PC-9 (cell line): ENCODE data around the gene KCNJ14. TPM values are rescaled to one million over a fixed set of nuclear protein-coding genes. Genes with fewer than 3 reads are reported as not detected.

ENCODE experiments used
- BruUV-seq: library from RNA; stranded (reverse); fragments of 400-500 nt; replicated peaks from 2 replicates; lab custom pipeline; 2021; lab: Mats Ljungman, UMichigan
- CTCF ChIA-PET: fragments of 300-600 bp; sonication (Branson Sonifier 250); formaldehyde crosslinking; loops from one replicate; lab custom pipeline; 2022; ENCODE audit warnings: antibody characterized with exemption; lab: Charles Lee
- POLR2A ChIA-PET: fragments of 300-600 bp; sonication (Branson Sonifier 250); formaldehyde crosslinking; loops from one replicate; lab custom pipeline; 2022; ENCODE audit warnings: antibody characterized with exemption; ENCODE audit not compliant: unreplicated experiment; lab: Charles Lee
- DNase-seq, 2 experiments: peaks; one replicate each; pipeline versions ENCODE4 v3.0.0 to v3.0.0-alpha.2; 2015 to 2022; ENCODE audit warnings: mixed read lengths in 1 of 2
- H2AFZ ChIP-seq: fragments of 200-600 bp; sonication (generic); 2 replicates; pipeline ENCODE4 v1.8.1; 2017; ENCODE audit warnings: antibody characterized with exemption
- H3F3A ChIP-seq: fragments of 200-600 bp; sonication (generic); 2 replicates; pipeline ENCODE4 v1.8.1; 2017; ENCODE audit warnings: antibody characterized with exemption, mild to moderate bottlenecking, low read depth; ENCODE audit not compliant: insufficient read depth
- H3K27ac ChIP-seq: fragments of 200-600 bp; sonication (generic); 2 replicates; pipeline ENCODE4 v1.6.1; 2016; ENCODE audit warnings: mixed run types
- H3K27me3 ChIP-seq: fragments of 200-600 bp; sonication (generic); 2 replicates; pipeline ENCODE4 v1.6.1; 2016; ENCODE audit warnings: low read depth, mixed run types; ENCODE audit not compliant: insufficient read depth
- H3K36me3 ChIP-seq: fragments of 200-600 bp; sonication (generic); 2 replicates; pipeline ENCODE4 v1.6.1; 2016; ENCODE audit warnings: low read depth, mixed run types
- H3K4me1 ChIP-seq: fragments of 200-600 bp; sonication (generic); replicated peaks from 2 replicates; pipeline ENCODE4 v1.6.1; 2016; ENCODE audit warnings: mixed run types; ENCODE audit not compliant: insufficient read depth
- H3K4me2 ChIP-seq: fragments of 200-600 bp; sonication (generic); 2 replicates; pipeline ENCODE4 v1.6.1; 2017; ENCODE audit warnings: mixed run types
- H3K4me3 ChIP-seq: fragments of 200-600 bp; sonication (generic); 2 replicates; pipeline ENCODE4 v1.6.1; 2016; ENCODE audit warnings: mixed run types
- H3K79me2 ChIP-seq: fragments of 200-600 bp; sonication (generic); 2 replicates; pipeline ENCODE4 v1.6.1; 2017; ENCODE audit warnings: low read depth, mixed run types
- H3K9me2 ChIP-seq: fragments of 200-600 bp; sonication (generic); 2 replicates; pipeline ENCODE4 v1.8.1; 2017; ENCODE audit warnings: mild to moderate bottlenecking; ENCODE audit not compliant: insufficient read depth
- H3K9me3 ChIP-seq: fragments of 200-600 bp; sonication (generic); 2 replicates; pipeline ENCODE4 v1.8.1; 2016; ENCODE audit warnings: low read depth; ENCODE audit not compliant: insufficient read depth
- H4K20me1 ChIP-seq: fragments of 200-600 bp; sonication (generic); 2 replicates; pipeline ENCODE4 v1.8.1; 2017; ENCODE audit not compliant: insufficient read depth
- CTCF ChIP-seq: fragments of 200-600 bp; sonication (generic); conservative IDR thresholded peaks from 2 replicates; pipeline ENCODE4 v1.6.1; 2017; ENCODE audit warnings: mixed run types, antibody characterized with exemption, mild to moderate bottlenecking, moderate library complexity
- EZH2 ChIP-seq: fragments of 200-600 bp; sonication (generic); IDR thresholded peaks from 2 replicates; pipeline ENCODE4 v1.8.0; 2017; ENCODE audit warnings: antibody characterized with exemption, low read depth
- intact Hi-C: fragments of 100-400 bp; cut with micrococcal nuclease; formaldehyde crosslinking; loops from one replicate; pipeline ENCODE4 v1.10.0; 2022; ENCODE audit not compliant: unreplicated experiment
- total RNA-seq: library from RNA; stranded (reverse); gene quantifications from 2 replicates; pipeline ENCODE4 v1.2.3, GENCODE V29; 2021

The KCNJ14 gene
- total RNA-seq, 1 experiment from 2014 or later, result 5.4 TPM

DNA sequence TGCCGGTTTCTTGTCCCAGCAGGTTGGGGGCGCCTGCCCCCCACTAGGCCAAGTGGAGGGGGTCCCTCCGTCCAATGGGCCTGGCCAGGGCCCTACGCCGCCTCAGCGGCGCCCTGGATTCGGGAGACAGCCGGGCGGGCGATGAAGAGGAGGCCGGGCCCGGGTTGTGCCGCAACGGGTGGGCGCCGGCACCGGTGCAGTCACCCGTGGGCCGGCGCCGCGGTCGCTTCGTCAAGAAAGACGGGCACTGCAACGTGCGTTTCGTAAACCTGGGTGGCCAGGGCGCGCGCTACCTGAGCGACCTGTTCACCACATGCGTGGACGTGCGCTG, 6.2 kb downstream of the KCNJ14 start:
- Histone ChIP-seq H3K27me3 (no peaks in the 10 kb centered on the region), H3F3A (peaks cover 41% of the 10 kb centered on the region), H3K9me3 (no peaks in the 10 kb centered on the region), H3K4me2 (no peak overlapping the region), H3K4me3 (no peak overlapping the region), H4K20me1 (peaks cover 16% of the 10 kb centered on the region), H3K9me2 (no peaks in the 10 kb centered on the region), H2AFZ (no peak overlapping the region), H3K27ac (no peak overlapping the region), H3K79me2 (no peaks in the 10 kb centered on the region), H3K36me3 (peaks cover 11% of the 10 kb centered on the region; the same call in 1 of the 2 replicates), H3K4me1 (no peaks in the 10 kb centered on the region)
- DNase-seq, result no peak
- TF ChIP-seq CTCF (no peak), EZH2 (no peak)
- POLR2A ChIA-PET, result no interaction called here
- CTCF ChIA-PET, result interaction anchor here (0.6 kb wide), 2 partner anchors 88 to 140 kb away, joined by 5 read pairs; no protein-coding TSS in a partner anchor
- intact Hi-C loops, result no loop called here
- no TSS peak for BruUV-seq

- Histone ChIP-seq H3K4me1 (no peaks in the 10 kb centered on the region), H4K20me1 (peaks cover 13% of the 10 kb centered on the region), H3K79me2 (no peaks in the 10 kb centered on the region), H3K9me2 (no peaks in the 10 kb centered on the region), H3K4me2 (no peak overlapping the region), H3F3A (peaks cover 38% of the 10 kb centered on the region), H2AFZ (no peak overlapping the region), H3K4me3 (no peak overlapping the region), H3K9me3 (no peaks in the 10 kb centered on the region), H3K27me3 (no peaks in the 10 kb centered on the region), H3K36me3 (peaks cover 11% of the 10 kb centered on the region; the same call in 1 of the 2 replicates), H3K27ac (no peak overlapping the region)
- ChIA-PET POLR2A (no interaction called here), CTCF (interaction anchor here (0.6 kb wide), 2 partner anchors 89 to 141 kb away, joined by 5 read pairs; no protein-coding TSS in a partner anchor)
- TF ChIP-seq EZH2 (no peak), CTCF (no peak)
- no TSS peak for BruUV-seq
- no peak for DNase-seq
- intact Hi-C loops, result no loop called here
Observed at GRCh38 chr19:48461982-48462655, 6.7 kb downstream of the KCNJ14 start.

DNA sequence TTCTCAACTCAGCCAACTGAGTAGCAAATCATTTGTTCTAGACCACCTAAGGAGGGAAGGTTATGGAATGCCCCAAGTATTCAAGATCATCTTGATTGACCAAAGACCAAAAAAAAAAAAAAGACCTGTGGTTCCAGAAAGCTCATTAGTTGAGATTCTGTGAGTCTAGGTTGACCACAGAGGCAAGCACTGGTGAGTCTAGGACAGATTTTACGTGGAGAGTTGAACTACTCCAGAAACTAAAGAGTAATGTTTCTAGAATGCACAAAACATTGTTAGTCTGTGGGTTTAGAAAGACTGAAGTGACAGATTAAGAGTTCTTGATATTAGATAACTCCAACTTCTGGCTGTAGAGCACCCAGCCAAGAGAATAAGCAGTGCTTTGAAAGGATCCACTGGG, 9.8 kb downstream of the KCNJ14 start:
- no peaks in the 10 kb centered on the region for H3K27me3 ChIP-seq
- peaks cover 6% of the 10 kb centered on the region for H3K79me2 ChIP-seq
- POLR2A ChIA-PET, result no interaction called here
- no peak for TF ChIP-seq CTCF
- TF ChIP-seq EZH2, result no peak
- peaks cover 5% of the 10 kb centered on the region for H4K20me1 ChIP-seq
- H3K9me3 ChIP-seq, result no peaks in the 10 kb centered on the region
- no peak overlapping the region for H3K4me2 ChIP-seq
- DNase-seq, result no peak
- H3K27ac ChIP-seq, result no peak overlapping the region
- H3K36me3 ChIP-seq, result no peaks in the 10 kb centered on the region
- H3F3A ChIP-seq, result peaks cover 30% of the 10 kb centered on the region
- H3K9me2 ChIP-seq, result no peaks in the 10 kb centered on the region
- H3K4me1 ChIP-seq, result peaks cover 8% of the 10 kb centered on the region
- CTCF ChIA-PET, result no interaction called here
- intact Hi-C loops, result loop anchor here (5.0 kb wide), 1 partner anchor 68 kb away; no protein-coding TSS in a partner anchor
- H3K4me3 ChIP-seq, result no peak overlapping the region
- no TSS peak for BruUV-seq
- no peak overlapping the region for H2AFZ ChIP-seq
